MM.1S (cell line): ENCODE results near the gene DSCAML1.

Experiments
- DNase-seq: peaks from one replicate; pipeline ENCODE4 v3.0.0-alpha.2; 2015
- H2AFZ ChIP-seq: fragments of 300-600 bp; sonication (generic); 2 replicates; pipeline ENCODE4 v1.6.0; 2016; ENCODE audit warnings: antibody characterized with exemption, low read length
- H3F3A ChIP-seq: fragments of 300-600 bp; sonication (generic); 2 replicates; pipeline ENCODE4 v1.6.1; 2016; ENCODE audit warnings: mild to moderate bottlenecking, antibody characterized with exemption, low read length, moderate library complexity, mixed read lengths; ENCODE audit not compliant: insufficient read depth
- H3K27ac ChIP-seq: fragments of 300-600 bp; sonication (generic); 2 replicates; pipeline ENCODE4 v1.5.1; 2016; ENCODE audit warnings: mild to moderate bottlenecking, low read length
- H3K27me3 ChIP-seq: fragments of 300-600 bp; sonication (generic); replicated peaks from 2 replicates; pipeline ENCODE4 v1.6.0; 2016; ENCODE audit warnings: low read length; ENCODE audit not compliant: insufficient read depth
- H3K36me3 ChIP-seq: fragments of 300-600 bp; sonication (generic); replicated peaks from 2 replicates; pipeline ENCODE4 v1.6.1; 2016; ENCODE audit warnings: mild to moderate bottlenecking, low read length, mixed read lengths; ENCODE audit not compliant: insufficient read depth
- H3K4me1 ChIP-seq: fragments of 300-600 bp; sonication (generic); 2 replicates; pipeline ENCODE4 v1.6.1; 2016; ENCODE audit warnings: low read length, mixed read lengths
- H3K4me2 ChIP-seq: fragments of 300-600 bp; sonication (generic); 2 replicates; pipeline ENCODE4 v1.6.0; 2016; ENCODE audit warnings: low read depth, low read length
- H3K4me3 ChIP-seq: fragments of 300-600 bp; sonication (generic); 2 replicates; pipeline ENCODE4 v1.5.1; 2016; ENCODE audit warnings: low read length, mixed read lengths
- H3K79me2 ChIP-seq: fragments of 300-600 bp; sonication (generic); 2 replicates; pipeline ENCODE4 v1.6.1; 2016; ENCODE audit warnings: mixed run types, low read length, mixed read lengths
- H3K9ac ChIP-seq: fragments of 300-600 bp; sonication (generic); 2 replicates; pipeline ENCODE4 v1.6.1; 2016; ENCODE audit warnings: low read length, mixed read lengths
- H3K9me2 ChIP-seq: fragments of 300-600 bp; sonication (generic); replicated peaks from 2 replicates; pipeline ENCODE4 v1.6.1; 2016; ENCODE audit warnings: mild to moderate bottlenecking, low read length, mixed read lengths; ENCODE audit not compliant: insufficient read depth
- H3K9me3 ChIP-seq: fragments of 300-600 bp; sonication (generic); replicated peaks from 2 replicates; pipeline ENCODE4 v1.6.1; 2016; ENCODE audit warnings: mild to moderate bottlenecking, low read length, mixed read lengths; ENCODE audit not compliant: insufficient read depth
- H4K20me1 ChIP-seq: fragments of 300-600 bp; sonication (generic); 2 replicates; pipeline ENCODE4 v1.6.1; 2016; ENCODE audit warnings: mild to moderate bottlenecking, low read length, moderate library complexity, mixed read lengths; ENCODE audit not compliant: insufficient read depth
- CTCF ChIP-seq: fragments of 300-600 bp; sonication (generic); IDR thresholded peaks from 2 replicates; pipeline ENCODE4 v1.5.1; 2016; ENCODE audit warnings: antibody characterized with exemption, low read length, mixed read lengths
- EZH2 ChIP-seq: fragments of 300-600 bp; sonication (generic); optimal IDR thresholded peaks from 2 replicates; pipeline ENCODE3; 2017; ENCODE audit warnings: low read depth, mild to moderate bottlenecking, antibody characterized with exemption, low read length, mixed read lengths
- EZH2phosphoT487 ChIP-seq: fragments of 300-600 bp; sonication (generic); IDR thresholded peaks from 2 replicates; pipeline ENCODE4 v1.6.1; 2018; ENCODE audit warnings: antibody characterized with exemption, low read length

Gene DSCAML1

GRCh38 chr11:117725048-117725734 lies 71.8 kb downstream of the DSCAML1 start:
- no peaks in the 10 kb centered on the region for H4K20me1 ChIP-seq
- no peak overlapping the region for H3K9ac ChIP-seq
- DNase-seq, result no peak
- H3K79me2 ChIP-seq, result no peaks in the 10 kb centered on the region
- H3K9me3 ChIP-seq, result no peaks in the 10 kb centered on the region
- no peak overlapping the region for H2AFZ ChIP-seq
- H3K27ac ChIP-seq, result no peak overlapping the region
- TF ChIP-seq EZH2phosphoT487 (no peak), EZH2 (no peak), CTCF (no peak)
- H3F3A ChIP-seq, result no peaks in the 10 kb centered on the region
- no peaks in the 10 kb centered on the region for H3K36me3 ChIP-seq
- no peaks in the 10 kb centered on the region for H3K4me1 ChIP-seq
- H3K4me3 ChIP-seq, result no peak overlapping the region
- H3K9me2 ChIP-seq, result no peaks in the 10 kb centered on the region
- no peak overlapping the region for H3K4me2 ChIP-seq
- H3K27me3 ChIP-seq, result peaks cover 25% of the 10 kb centered on the region; the same call in 1 of the 2 replicates

- Histone ChIP-seq H3K4me3 (no peak overlapping the region), H3K79me2 (no peaks in the 10 kb centered on the region), H3K36me3 (no peaks in the 10 kb centered on the region), H3K4me2 (no peak overlapping the region), H3K9me3 (no peaks in the 10 kb centered on the region), H3K4me1 (no peaks in the 10 kb centered on the region), H3K27me3 (peaks cover 25% of the 10 kb centered on the region; the same call in 1 of the 2 replicates), H3K9ac (no peak overlapping the region), H2AFZ (no peak overlapping the region), H3K27ac (no peak overlapping the region), H4K20me1 (no peaks in the 10 kb centered on the region), H3F3A (no peaks in the 10 kb centered on the region), H3K9me2 (no peaks in the 10 kb centered on the region)
- no peak for DNase-seq
- TF ChIP-seq CTCF (no peak), EZH2 (no peak), EZH2phosphoT487 (no peak)
Observed at GRCh38 chr11:117724621-117725020, 72.4 kb downstream of the DSCAML1 start.

GRCh38 chr11:117724104-117724503 lies 72.9 kb downstream of the DSCAML1 start:
- Histone ChIP-seq H3K9me3 (no peaks in the 10 kb centered on the region), H3K36me3 (no peaks in the 10 kb centered on the region), H3K9me2 (no peaks in the 10 kb centered on the region), H3K27me3 (peaks cover 25% of the 10 kb centered on the region; the same call in 1 of the 2 replicates), H3K4me1 (no peaks in the 10 kb centered on the region), H3K4me2 (no peak overlapping the region), H3K79me2 (no peaks in the 10 kb centered on the region), H4K20me1 (no peaks in the 10 kb centered on the region), H3K4me3 (no peak overlapping the region), H3F3A (no peaks in the 10 kb centered on the region), H3K9ac (no peak overlapping the region), H2AFZ (no peak overlapping the region), H3K27ac (no peak overlapping the region)
- TF ChIP-seq EZH2 (no peak), CTCF (no peak), EZH2phosphoT487 (no peak)
- DNase-seq, result no peak
